ENCODE data around the gene ARPC2. TPM values are rescaled to one million over a fixed set of nuclear protein-coding genes. Genes with fewer than 3 reads are reported as not detected.

Gene ARPC2
- total RNA-seq, 1 donor from 2014 or later: 153 TPM

DNA sequence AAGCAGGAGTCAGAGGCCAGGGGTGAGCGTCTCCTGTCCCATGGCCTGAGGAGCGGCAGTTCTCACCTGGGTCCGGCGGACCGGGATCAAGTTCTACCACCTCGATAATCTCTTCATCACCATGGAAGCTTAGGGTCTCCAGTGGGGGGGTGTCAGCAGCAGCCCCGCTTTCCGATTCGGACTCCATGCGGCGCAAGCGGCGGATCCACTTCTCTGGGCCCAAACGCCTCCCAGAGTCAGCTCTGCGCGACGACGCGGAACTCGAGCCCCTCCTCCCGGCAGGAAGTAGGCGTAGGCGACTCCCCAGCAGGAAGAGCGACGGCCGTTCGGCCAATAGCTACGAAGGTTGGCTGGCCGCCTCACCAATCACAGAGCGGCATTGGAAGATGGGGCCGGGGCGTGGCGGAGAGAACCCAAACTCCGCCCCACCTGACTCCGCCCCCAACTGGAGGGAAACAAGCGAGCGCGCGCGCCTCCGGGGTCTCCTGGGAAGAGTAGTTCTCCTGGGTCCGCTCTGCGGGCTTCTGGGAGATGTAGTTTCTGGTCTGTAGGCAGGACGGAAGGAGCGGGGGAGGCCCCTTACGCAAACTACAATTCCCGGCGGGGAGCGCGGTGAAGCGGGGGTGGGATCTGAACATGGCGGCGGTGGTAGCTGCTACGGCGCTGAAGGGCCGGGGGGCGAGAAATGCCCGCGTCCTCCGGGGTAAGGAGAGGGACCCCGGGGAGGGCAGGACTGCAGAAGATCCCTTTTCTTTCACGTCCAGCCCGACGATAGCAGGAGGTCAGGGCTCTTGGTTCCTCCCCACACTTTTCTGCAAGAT is 53.1 kb downstream of the ARPC2 start, which contains the start of the genes AAMP and PNKD:
TSS of gene AAMP (minus strand) at position 238 of the 821 bp plus-strand sequence. CDS start at position 187, 51 bp downstream.
TSS of gene PNKD (plus strand) at position 620 of the 821 bp plus-strand sequence. CDS start at position 637, 17 bp downstream.
- DNase-seq (ENCODE audit: low spot score, unreplicated experiment): peak; percentile 100
- Mint-ChIP-seq H3K27me3 (no peaks in the 10 kb centered on the region), H3K27ac (peak within 1 kb of the TSS; percentile 97), H3K36me3 (ENCODE audit: insufficient read depth) (peaks cover 19% of the 10 kb centered on the region), H3K4me3 (ENCODE audit: low read depth) (peak within 1 kb of the TSS; percentile 94), H3K4me1 (ENCODE audit: low read depth) (peaks cover 19% of the 10 kb centered on the region), H3K9me3 (ENCODE audit: low read depth) (no peaks in the 10 kb centered on the region)
- TF ChIP-seq, protein P1, sequence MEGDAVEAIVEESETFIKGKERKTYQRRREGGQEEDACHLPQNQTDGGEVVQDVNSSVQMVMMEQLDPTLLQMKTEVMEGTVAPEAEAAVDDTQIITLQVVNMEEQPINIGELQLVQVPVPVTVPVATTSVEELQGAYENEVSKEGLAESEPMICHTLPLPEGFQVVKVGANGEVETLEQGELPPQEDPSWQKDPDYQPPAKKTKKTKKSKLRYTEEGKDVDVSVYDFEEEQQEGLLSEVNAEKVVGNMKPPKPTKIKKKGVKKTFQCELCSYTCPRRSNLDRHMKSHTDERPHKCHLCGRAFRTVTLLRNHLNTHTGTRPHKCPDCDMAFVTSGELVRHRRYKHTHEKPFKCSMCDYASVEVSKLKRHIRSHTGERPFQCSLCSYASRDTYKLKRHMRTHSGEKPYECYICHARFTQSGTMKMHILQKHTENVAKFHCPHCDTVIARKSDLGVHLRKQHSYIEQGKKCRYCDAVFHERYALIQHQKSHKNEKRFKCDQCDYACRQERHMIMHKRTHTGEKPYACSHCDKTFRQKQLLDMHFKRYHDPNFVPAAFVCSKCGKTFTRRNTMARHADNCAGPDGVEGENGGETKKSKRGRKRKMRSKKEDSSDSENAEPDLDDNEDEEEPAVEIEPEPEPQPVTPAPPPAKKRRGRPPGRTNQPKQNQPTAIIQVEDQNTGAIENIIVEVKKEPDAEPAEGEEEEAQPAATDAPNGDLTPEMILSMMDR (IDR thresholded peaks at IDR 0.05; ENCODE audit: unreplicated experiment): no peak

GRCh38 chr2:218270721-218271486 is 53.9 kb downstream of the ARPC2 start:
- Mint-ChIP-seq H3K9me3 (ENCODE audit: low read depth) (no peaks in the 10 kb centered on the region), H3K4me3 (ENCODE audit: low read depth) (peak overlapping the region; percentile 94), H3K36me3 (ENCODE audit: insufficient read depth) (peaks cover 15% of the 10 kb centered on the region), H3K27me3 (no peaks in the 10 kb centered on the region), H3K27ac (peak overlapping the region; percentile 97), H3K4me1 (ENCODE audit: low read depth) (peaks cover 19% of the 10 kb centered on the region)
- TF ChIP-seq, protein P1 (IDR thresholded peaks at IDR 0.05; ENCODE audit: unreplicated experiment): no peak
- DNase-seq (ENCODE audit: low spot score, unreplicated experiment): no peak

- peak overlapping the region; percentile 94 for H3K4me3 Mint-ChIP-seq (ENCODE audit: low read depth)
- H3K9me3 Mint-ChIP-seq (ENCODE audit: low read depth): no peaks in the 10 kb centered on the region
- TF ChIP-seq, protein P1 (IDR thresholded peaks at IDR 0.05; ENCODE audit: unreplicated experiment): no peak
- H3K27ac Mint-ChIP-seq: peak overlapping the region; percentile 97
- H3K36me3 Mint-ChIP-seq (ENCODE audit: insufficient read depth): peaks cover 13% of the 10 kb centered on the region
- H3K27me3 Mint-ChIP-seq: no peaks in the 10 kb centered on the region
- H3K4me1 Mint-ChIP-seq (ENCODE audit: low read depth): peaks cover 19% of the 10 kb centered on the region
- DNase-seq (ENCODE audit: low spot score, unreplicated experiment): no peak
These were observed 54.5 kb downstream of the ARPC2 start for GRCh38 chr2:218271487-218271797.

DNA sequence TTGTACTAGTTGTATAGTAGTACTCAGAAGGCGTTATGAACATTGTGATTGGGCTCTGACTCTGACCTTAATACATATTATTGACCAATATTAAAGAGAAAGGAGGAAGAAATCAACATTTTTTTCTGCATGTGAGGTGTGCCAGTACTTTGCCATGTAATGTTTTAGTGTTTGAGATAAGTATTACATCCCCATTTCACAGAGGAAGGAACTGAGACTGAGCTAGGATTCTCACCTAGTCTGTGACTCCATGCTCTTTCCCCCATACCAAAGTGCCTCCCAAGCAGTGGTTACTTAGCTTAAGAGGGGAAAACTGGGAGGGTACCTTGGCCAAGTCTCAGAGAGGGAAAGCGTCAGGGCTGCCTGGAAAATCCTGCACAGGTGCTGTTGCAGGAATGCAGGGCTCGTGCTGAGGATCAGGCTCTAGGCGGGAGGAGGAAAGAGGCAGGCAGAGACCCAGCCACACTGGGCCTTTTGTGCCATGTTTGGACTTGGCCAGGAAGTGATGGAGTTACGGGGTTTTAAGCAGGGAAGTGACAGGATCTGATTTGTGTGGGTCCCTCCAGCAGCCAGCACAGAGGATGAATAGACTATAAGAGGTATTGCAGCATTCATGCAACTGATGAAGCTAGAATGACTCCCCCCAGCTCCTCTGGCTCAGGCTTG is 55.0 kb downstream of the ARPC2 start:
- H3K27me3 Mint-ChIP-seq: no peaks in the 10 kb centered on the region
- H3K9me3 Mint-ChIP-seq (ENCODE audit: low read depth): no peaks in the 10 kb centered on the region
- TF ChIP-seq, protein P1 (IDR thresholded peaks at IDR 0.05; ENCODE audit: unreplicated experiment): no peak
- peaks cover 14% of the 10 kb centered on the region for H3K36me3 Mint-ChIP-seq (ENCODE audit: insufficient read depth)
- peak overlapping the region; percentile 94 for H3K4me3 Mint-ChIP-seq (ENCODE audit: low read depth)
- peaks cover 19% of the 10 kb centered on the region for H3K4me1 Mint-ChIP-seq (ENCODE audit: low read depth)
- no peak for DNase-seq (ENCODE audit: low spot score, unreplicated experiment)
- peak overlapping the region; percentile 72 for H3K27ac Mint-ChIP-seq
